Right lobe of liver (tissue), 6 donors: ENCODE measurements around the gene TEF. TPM values are rescaled to one million over a fixed set of nuclear protein-coding genes. Genes with fewer than 3 reads are reported as not detected.

Source experiments
- ATAC-seq, 4 donors: fragments of 200-7000 bp; cut with Tn5 transposase; one replicate each; pipeline ENCODE4 v1.9.1; 2020; ENCODE audit warnings: mild to moderate bottlenecking in 4 of 4, moderate library complexity in 4 of 4
- DNase-seq, 3 donors: peaks; one replicate each; pipeline ENCODE4 v3.0.0-alpha.2; 2020
- H3K27ac ChIP-seq, 3 donors: fragments of 200-600 bp; one replicate each; pipeline ENCODE4 v1.8.0; 2022
- H3K27me3 ChIP-seq, 2 donors: fragments of 200-600 bp; one replicate each; pipeline ENCODE4 v1.8.0; 2022
- H3K36me3 ChIP-seq, 4 donors: fragments of 200-600 bp; sonication (generic) in 1 of 4; one replicate each; pipeline versions ENCODE4 v1.5.1 to v1.8.0; 2017 to 2022; ENCODE audit warnings: control low read depth in 1 of 4
- H3K4me1 ChIP-seq, 4 donors: fragments of 200-600 bp; sonication (generic) in 1 of 4; one replicate each; pipeline versions ENCODE4 v1.5.1 to v1.8.0; 2017 to 2022; ENCODE audit warnings: control low read depth in 1 of 4
- H3K4me3 ChIP-seq, 3 donors: fragments of 200-600 bp; one replicate each; pipeline ENCODE4 v1.8.0; 2022
- H3K9me3 ChIP-seq, 4 donors: fragments of 200-600 bp; sonication (generic) in 1 of 4; one replicate each; pipeline versions ENCODE4 v1.5.1 to v1.8.0; 2017 to 2022; ENCODE audit warnings: control low read depth in 1 of 4
- POLR2A ChIP-seq: fragments of 450-650 bp; IDR thresholded peaks from one replicate; pipeline ENCODE4 v1.6.1; 2017; ENCODE audit warnings: antibody characterized with exemption, mild to moderate bottlenecking
- WGBS: methylation state at CpG from one replicate; pipeline ENCODE4 v1.1.6; 2018; ENCODE audit warnings: low coverage, low lambda C conversion rate; ENCODE audit not compliant: insufficient coverage; ENCODE audit errors: missing lambda C conversion rate; 5-methylcytosine and 5-hydroxymethylcytosine counted together
- intact Hi-C, 2 donors: fragments of 100-400 bp; cut with DNase I; formaldehyde crosslinking; loops; one replicate each; pipeline versions ENCODE4 v1.11.2 to v1.14.1; 2022
- total RNA-seq, 6 experiments: library from RNA; depleted of rRNA in 2 of 6; stranded (reverse); fragments of >200 nt in 2 of 6; fragmentation: NEBNext Ultra II Directional in 3 of 6; extraction: Animal tissue kit (Norgen Biotek cat#: 25700) in 3 of 6; gene quantifications; one replicate each; pipeline versions ENCODE4 v1.1.0 to v1.2.4, GENCODE V29; 2016 to 2023
- TF ChIP-seq, protein P1 (sequence below), 4 donors: fragments of 200-600 bp in 3 of 4; fragments of 450-650 bp in 1 of 4; IDR thresholded peaks; one replicate each; pipeline versions ENCODE4 v1.5.1 to v1.8.0; 2016 to 2022; ENCODE audit warnings: antibody characterized with exemption in 4 of 4, mild to moderate bottlenecking in 2 of 4
- donor health status: DM: no; HTN: yes; CAD: no.
- donor health status: DM: no; HTN: no; CAD: no.
- donor health status: DM: no; HTN: no; CAD: no.
- donor health status: DM: no; HTN: yes; CAD: no.
- donor health status: DM: no; HTN: yes; CAD: no.

The TEF gene
- total RNA-seq, 6 experiments from 2014 or later = 6.1 to 28.9 (median 15.5) TPM

GRCh38 chr22:41344189-41344788 is 37.5 kb upstream of the TEF start:
- no peaks in the 10 kb centered on the region for H3K9me3 ChIP-seq
- H3K36me3 ChIP-seq = peaks cover 0 to 39% (median 20%) of the 10 kb centered on the region in 4 donors
- DNase-seq = peak; percentile 65 to 95 (median 92)
- H3K4me1 ChIP-seq = peaks cover 0 to 54% (median 26%) of the 10 kb centered on the region in 4 donors
- H3K4me3 ChIP-seq = no peak overlapping the region
- peak; percentile 60 to 80 (median 76) for ATAC-seq
- intact Hi-C loops = no loop called here
- peak overlapping the region in 2 of 3 donors; percentile 71 to 88 for H3K27ac ChIP-seq
- TF ChIP-seq, protein P1, sequence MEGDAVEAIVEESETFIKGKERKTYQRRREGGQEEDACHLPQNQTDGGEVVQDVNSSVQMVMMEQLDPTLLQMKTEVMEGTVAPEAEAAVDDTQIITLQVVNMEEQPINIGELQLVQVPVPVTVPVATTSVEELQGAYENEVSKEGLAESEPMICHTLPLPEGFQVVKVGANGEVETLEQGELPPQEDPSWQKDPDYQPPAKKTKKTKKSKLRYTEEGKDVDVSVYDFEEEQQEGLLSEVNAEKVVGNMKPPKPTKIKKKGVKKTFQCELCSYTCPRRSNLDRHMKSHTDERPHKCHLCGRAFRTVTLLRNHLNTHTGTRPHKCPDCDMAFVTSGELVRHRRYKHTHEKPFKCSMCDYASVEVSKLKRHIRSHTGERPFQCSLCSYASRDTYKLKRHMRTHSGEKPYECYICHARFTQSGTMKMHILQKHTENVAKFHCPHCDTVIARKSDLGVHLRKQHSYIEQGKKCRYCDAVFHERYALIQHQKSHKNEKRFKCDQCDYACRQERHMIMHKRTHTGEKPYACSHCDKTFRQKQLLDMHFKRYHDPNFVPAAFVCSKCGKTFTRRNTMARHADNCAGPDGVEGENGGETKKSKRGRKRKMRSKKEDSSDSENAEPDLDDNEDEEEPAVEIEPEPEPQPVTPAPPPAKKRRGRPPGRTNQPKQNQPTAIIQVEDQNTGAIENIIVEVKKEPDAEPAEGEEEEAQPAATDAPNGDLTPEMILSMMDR (IDR thresholded peaks at IDR 0.05) = no peak
- TF ChIP-seq POLR2A = no peak
- WGBS = 53% methylated on average over 5 of the region's 11 CpGs
- H3K27me3 ChIP-seq = no peaks in the 10 kb centered on the region

DNA sequence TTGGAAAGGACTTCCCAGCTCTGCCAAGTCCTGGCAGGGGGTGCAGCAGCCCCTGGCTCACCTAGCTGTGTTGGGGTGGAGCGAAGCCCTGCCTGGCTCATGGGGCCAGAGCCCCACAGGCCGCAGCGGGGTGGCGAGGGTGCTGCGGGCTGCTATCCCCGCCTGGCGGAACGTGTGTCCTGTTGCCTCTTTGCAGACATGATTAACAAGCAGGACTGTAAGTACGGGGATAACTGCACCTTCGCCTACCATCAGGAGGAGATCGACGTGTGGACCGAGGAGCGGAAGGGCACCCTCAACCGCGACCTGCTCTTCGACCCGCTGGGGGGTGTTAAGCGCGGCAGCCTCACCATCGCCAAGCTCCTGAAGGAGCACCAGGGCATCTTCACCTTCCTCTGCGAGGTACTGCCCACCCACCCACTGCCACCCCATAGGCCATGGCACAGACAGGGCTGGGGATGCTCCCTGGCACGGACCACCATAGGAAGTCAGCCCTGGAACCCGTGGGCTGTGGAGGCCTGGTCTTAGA is 35.9 kb upstream of the TEF start:
- 90% methylated on average over 7 of the region's 24 CpGs for WGBS
- H3K9me3 ChIP-seq = no peaks in the 10 kb centered on the region
- H3K4me1 ChIP-seq = peaks cover 0 to 48% (median 24%) of the 10 kb centered on the region in 4 donors
- intact Hi-C loops = no loop called here
- TF ChIP-seq POLR2A = no peak
- TF ChIP-seq, protein P1 (IDR thresholded peaks at IDR 0.05) = no peak
- H3K4me3 ChIP-seq = no peak overlapping the region
- no peaks in the 10 kb centered on the region for H3K27me3 ChIP-seq
- no peak for ATAC-seq
- peak overlapping the region in 1 of 3 donors; percentile 83 for H3K27ac ChIP-seq
- DNase-seq = no peak
- H3K36me3 ChIP-seq = peaks cover 0 to 48% (median 26%) of the 10 kb centered on the region in 4 donors

GRCh38 chr22:41347066-41347859 is 34.5 kb upstream of the TEF start:
- H3K4me3 ChIP-seq = no peak overlapping the region
- DNase-seq = peak; percentile 85 to 96 (median 95)
- intact Hi-C loops = no loop called here
- H3K9me3 ChIP-seq = no peaks in the 10 kb centered on the region
- H3K36me3 ChIP-seq = peaks cover 0 to 60% (median 32%) of the 10 kb centered on the region in 4 donors
- peak overlapping the region; percentile 16 to 83 (median 56) for H3K27ac ChIP-seq
- peaks cover 0 to 48% (median 24%) of the 10 kb centered on the region in 4 donors for H3K4me1 ChIP-seq
- no peak for TF ChIP-seq POLR2A
- TF ChIP-seq, protein P1 (IDR thresholded peaks at IDR 0.05) = no peak
- H3K27me3 ChIP-seq = no peaks in the 10 kb centered on the region
- peak; percentile 76 to 80 (median 78) for ATAC-seq
- WGBS = 32% methylated on average over 8 of the region's 18 CpGs

- Histone ChIP-seq H3K36me3 (peaks cover 0 to 60% (median 32%) of the 10 kb centered on the region in 4 donors), H3K4me3 (no peak overlapping the region), H3K27ac (no peak overlapping the region), H3K4me1 (peaks cover 0 to 37% (median 19%) of the 10 kb centered on the region in 4 donors), H3K9me3 (no peaks in the 10 kb centered on the region), H3K27me3 (no peaks in the 10 kb centered on the region)
- DNase-seq (no peak), ATAC-seq (no peak)
- 93% methylated on average over 11 of the region's 22 CpGs for WGBS
- intact Hi-C loops = no loop called here
- TF ChIP-seq, protein P1 (IDR thresholded peaks at IDR 0.05) = no peak
- TF ChIP-seq POLR2A = no peak
These were observed 32.7 kb upstream of the TEF start for GRCh38 chr22:41348964-41349484.
